Measurements from ENCODE around the gene PSRC1. TPM values are rescaled to one million over a fixed set of nuclear protein-coding genes. Genes with fewer than 3 reads are reported as not detected.

PSRC1 gene
- total RNA-seq, 2 donors from 2014 or later, result 1.8 TPM; not detected in 1

DNA sequence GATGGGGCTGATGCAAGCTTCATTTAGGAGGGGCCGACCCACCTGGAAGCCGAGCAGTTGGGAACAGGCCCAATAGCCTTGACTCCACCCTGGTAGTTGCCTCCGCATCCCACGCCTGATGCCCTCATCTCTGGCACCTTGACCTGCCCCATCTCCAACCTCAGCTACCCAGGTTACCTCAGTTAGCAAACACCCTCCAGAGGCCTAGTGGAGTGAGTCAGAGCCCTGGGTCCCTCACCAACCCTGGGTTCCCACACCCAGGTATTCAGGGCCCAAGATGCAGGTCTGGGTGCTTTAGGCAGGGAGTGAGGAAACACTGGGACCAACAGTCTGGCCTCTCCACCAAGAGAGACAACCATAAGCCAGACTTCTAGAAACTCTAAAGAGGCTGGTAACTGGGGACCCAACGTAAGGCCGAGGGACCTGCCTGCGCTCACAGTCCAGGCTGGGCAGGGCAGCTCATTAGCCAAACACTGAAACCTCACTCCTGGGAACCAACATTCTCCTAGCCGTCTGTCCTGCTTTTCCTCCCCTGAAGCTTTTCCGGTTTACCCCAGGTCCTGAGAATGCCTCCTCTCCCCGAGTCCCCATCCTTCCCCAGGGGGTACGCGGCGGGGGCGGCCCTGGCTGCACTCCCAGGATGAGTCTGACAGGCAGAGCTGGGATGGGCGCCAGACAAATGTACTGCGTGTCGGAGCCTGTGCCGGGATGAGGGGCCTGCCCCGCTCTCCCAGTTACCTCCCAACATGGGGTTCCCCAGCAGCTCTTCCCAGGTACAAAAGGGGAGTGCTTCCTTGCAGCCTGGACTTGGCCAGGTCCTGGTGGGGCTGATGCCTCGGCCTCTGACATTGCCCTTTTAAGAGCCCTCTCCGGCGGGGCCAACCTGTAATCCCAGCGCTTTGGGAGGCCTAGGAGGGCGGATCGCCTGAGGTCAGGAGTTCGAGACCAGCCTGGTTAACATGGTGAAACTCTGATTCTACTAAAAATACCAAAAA is 42.5 kb downstream of the PSRC1 start:
- 24% methylated on average over 17 to 26 of the region's 26 CpGs for WGBS, 2 donors
- H3K36me3 ChIP-seq (replicated peaks in 1 of 2; ENCODE audit: insufficient read depth in 1 of 2, low read depth in 2 of 2), result peaks cover 0 to 26% of the 10 kb centered on the region in 2 donors
- ATAC-seq (peak; percentile 72), DNase-seq (peak; percentile 60 to 78 (median 68))
- peaks cover 29% of the 10 kb centered on the region for H3K4me1 ChIP-seq
- no peak overlapping the region for H3K4me3 ChIP-seq
- H3K27me3 ChIP-seq, result no peaks in the 10 kb centered on the region
- no peaks in the 10 kb centered on the region for H3K9me3 ChIP-seq
- intact Hi-C loops (cut with DNase I), result no loop called here
- TF ChIP-seq POLR2A (IDR thresholded peaks at IDR 0.05), result peak in 1 of 3 donors; percentile 8
- TF ChIP-seq, protein P1, sequence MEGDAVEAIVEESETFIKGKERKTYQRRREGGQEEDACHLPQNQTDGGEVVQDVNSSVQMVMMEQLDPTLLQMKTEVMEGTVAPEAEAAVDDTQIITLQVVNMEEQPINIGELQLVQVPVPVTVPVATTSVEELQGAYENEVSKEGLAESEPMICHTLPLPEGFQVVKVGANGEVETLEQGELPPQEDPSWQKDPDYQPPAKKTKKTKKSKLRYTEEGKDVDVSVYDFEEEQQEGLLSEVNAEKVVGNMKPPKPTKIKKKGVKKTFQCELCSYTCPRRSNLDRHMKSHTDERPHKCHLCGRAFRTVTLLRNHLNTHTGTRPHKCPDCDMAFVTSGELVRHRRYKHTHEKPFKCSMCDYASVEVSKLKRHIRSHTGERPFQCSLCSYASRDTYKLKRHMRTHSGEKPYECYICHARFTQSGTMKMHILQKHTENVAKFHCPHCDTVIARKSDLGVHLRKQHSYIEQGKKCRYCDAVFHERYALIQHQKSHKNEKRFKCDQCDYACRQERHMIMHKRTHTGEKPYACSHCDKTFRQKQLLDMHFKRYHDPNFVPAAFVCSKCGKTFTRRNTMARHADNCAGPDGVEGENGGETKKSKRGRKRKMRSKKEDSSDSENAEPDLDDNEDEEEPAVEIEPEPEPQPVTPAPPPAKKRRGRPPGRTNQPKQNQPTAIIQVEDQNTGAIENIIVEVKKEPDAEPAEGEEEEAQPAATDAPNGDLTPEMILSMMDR (IDR thresholded peaks at IDR 0.05), result no peak
- peak overlapping the region in 3 of 4 donors; percentile 25 to 53 (median 33) for H3K27ac ChIP-seq

DNA sequence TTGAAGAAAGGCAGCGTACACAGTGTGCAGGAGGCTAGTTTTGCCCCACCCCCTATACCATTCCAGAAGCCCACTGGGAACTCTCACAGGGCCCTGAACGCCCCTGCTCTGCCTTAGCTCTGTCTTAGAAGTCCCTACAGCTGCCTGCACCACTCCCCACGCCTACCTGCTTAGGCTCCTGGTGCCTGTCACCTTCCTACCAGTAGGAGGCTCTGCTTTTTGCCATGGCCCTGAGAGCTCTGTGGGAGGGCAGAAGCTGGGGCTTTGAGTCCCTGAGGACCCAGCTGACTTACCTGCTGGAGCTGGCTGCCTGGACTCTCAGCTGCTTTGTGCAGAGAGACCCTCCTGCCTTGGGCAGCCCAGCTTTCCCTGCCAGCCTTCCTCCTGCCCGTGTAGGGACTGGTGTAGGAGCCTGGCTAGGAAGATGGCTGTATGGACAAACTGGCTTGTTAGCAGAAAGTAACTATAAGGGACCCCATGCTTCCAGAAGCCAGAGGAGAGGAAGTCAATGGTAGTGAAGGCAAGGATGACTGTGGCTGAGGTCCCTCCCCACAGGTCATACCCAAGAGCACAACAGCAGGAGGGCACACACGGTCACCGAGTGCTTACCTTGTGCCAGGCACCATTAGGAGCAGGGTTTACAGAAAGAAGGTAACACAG is 43.4 kb downstream of the PSRC1 start:
- no peaks in the 10 kb centered on the region for H3K27me3 ChIP-seq
- DNase-seq (peak in 3 of 4 donors; percentile 49 to 60 (median 50)), ATAC-seq (peak; percentile 65)
- TF ChIP-seq, protein P1 (IDR thresholded peaks at IDR 0.05), result peak; percentile 11 to 57 (median 40)
- TF ChIP-seq POLR2A (IDR thresholded peaks at IDR 0.05), result no peak
- H3K9me3 ChIP-seq, result no peaks in the 10 kb centered on the region
- WGBS, 2 donors, result 51 to 53% methylated on average over 6 of the region's 6 CpGs
- H3K4me1 ChIP-seq, result peaks cover 29% of the 10 kb centered on the region
- no peak overlapping the region for H3K4me3 ChIP-seq
- intact Hi-C loops (cut with DNase I), result no loop called here
- H3K36me3 ChIP-seq (replicated peaks in 1 of 2; ENCODE audit: insufficient read depth in 1 of 2, low read depth in 2 of 2), result peaks cover under 1 to 34% of the 10 kb centered on the region in 2 donors
- H3K27ac ChIP-seq, result peak overlapping the region in 3 of 4 donors; percentile 25 to 33 (median 28)

DNA sequence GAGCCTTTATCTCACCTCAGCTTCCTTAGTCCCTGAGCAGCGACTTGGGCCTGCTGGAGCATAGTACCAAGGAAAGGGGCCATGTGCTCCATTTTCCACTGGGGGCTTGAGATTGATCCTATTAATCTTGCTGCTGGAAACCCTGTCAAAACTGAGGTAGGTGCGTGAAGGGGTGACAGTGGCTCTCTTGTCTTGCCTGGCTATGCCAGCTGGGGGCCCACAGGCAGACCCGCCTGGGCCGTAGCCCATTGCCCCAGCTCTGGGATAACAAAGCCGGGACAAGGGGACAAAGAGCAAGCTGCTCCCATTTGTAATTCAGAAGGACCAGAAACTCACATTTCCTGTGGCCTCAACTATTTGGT is 43.9 kb downstream of the PSRC1 start:
- Histone ChIP-seq H3K36me3 (replicated peaks in 1 of 2; ENCODE audit: insufficient read depth in 1 of 2, low read depth in 2 of 2) (peaks cover 5 to 37% of the 10 kb centered on the region in 2 donors), H3K4me1 (peaks cover 29% of the 10 kb centered on the region), H3K9me3 (no peaks in the 10 kb centered on the region), H3K27ac (peak overlapping the region in 1 of 4 donors; percentile 33), H3K4me3 (no peak overlapping the region), H3K27me3 (no peaks in the 10 kb centered on the region)
- WGBS, 2 donors, result 71 to 76% methylated on average over 5 of the region's 5 CpGs
- DNase-seq, result no peak
- TF ChIP-seq, protein P1 (IDR thresholded peaks at IDR 0.05), result no peak
- TF ChIP-seq POLR2A (IDR thresholded peaks at IDR 0.05), result no peak
- intact Hi-C loops (cut with DNase I), result no loop called here
- ATAC-seq, result no peak

DNA sequence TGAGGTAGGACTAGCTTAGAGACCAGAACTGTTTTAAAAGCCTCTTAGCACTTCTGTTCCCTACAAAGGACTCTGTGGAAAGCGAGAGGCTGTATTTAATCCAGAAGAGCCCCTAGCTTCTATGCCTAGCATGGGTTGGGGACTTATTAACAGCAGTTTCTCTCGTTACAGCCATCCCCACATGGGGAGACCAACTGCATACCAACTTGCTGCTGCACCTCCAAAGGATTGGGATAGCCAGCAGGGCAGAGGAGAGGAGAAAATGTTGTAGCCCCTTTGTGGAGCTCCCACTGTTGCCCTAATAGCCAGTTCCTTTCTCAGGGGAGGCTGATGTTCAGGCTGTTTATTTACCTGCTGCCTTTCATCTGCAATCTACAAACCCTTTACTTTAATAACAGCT is 44.6 kb downstream of the PSRC1 start:
- H3K36me3 ChIP-seq (replicated peaks in 1 of 2; ENCODE audit: insufficient read depth in 1 of 2, low read depth in 2 of 2), result peaks cover 7 to 37% of the 10 kb centered on the region in 2 donors
- intact Hi-C loops (cut with DNase I), result no loop called here
- WGBS, 2 donors, result 86 to 97% methylated on average over 2 of the region's 2 CpGs
- TF ChIP-seq POLR2A (IDR thresholded peaks at IDR 0.05), result no peak
- TF ChIP-seq, protein P1 (IDR thresholded peaks at IDR 0.05), result no peak
- DNase-seq, result no peak
- no peak overlapping the region for H3K27ac ChIP-seq
- peaks cover 29% of the 10 kb centered on the region for H3K4me1 ChIP-seq
- H3K4me3 ChIP-seq, result no peak overlapping the region
- H3K27me3 ChIP-seq, result no peaks in the 10 kb centered on the region
- no peak for ATAC-seq
- H3K9me3 ChIP-seq, result no peaks in the 10 kb centered on the region
